Measurements from ENCODE around the gene SPINK7.
"Not testable (repeated sequence)": the region's sequence is repeated elsewhere in the genome, so short reads cannot be mapped to it uniquely, and the experiment has no call there.

The SPINK7 gene

GRCh38 chr5:148314187-148314586, 2.0 kb downstream of the SPINK7 start:
- H3K27me3 ChIP-seq (ENCODE audit: control insufficient read depth, insufficient read depth, low read length) = no peaks in the 10 kb centered on the region

GRCh38 chr5:148314731-148315130, 2.5 kb downstream of the SPINK7 start:
- H3K4me1 ChIP-seq (ENCODE audit: control insufficient read depth, insufficient read depth, low read length) = no peaks in the 10 kb centered on the region
- H3K9me3 ChIP-seq (ENCODE audit: control insufficient read depth, insufficient read depth, low read length) = no peaks in the 10 kb centered on the region
- no peak overlapping the region for H3K9ac ChIP-seq (ENCODE audit: low read depth, low read length)
- no peaks in the 10 kb centered on the region for H3K27me3 ChIP-seq (ENCODE audit: control insufficient read depth, insufficient read depth, low read length)
- no peaks in the 10 kb centered on the region for H3K36me3 ChIP-seq (ENCODE audit: control insufficient read depth, insufficient read depth, low read length)
- H3K4me3 ChIP-seq (ENCODE audit: low read depth, low read length) = no peak overlapping the region

More at GRCh38 chr5:148314187-148314586, 2.0 kb downstream of the SPINK7 start:
- H3K4me1 ChIP-seq (ENCODE audit: control insufficient read depth, insufficient read depth, low read length) = no peaks in the 10 kb centered on the region
- H3K9ac ChIP-seq (ENCODE audit: low read depth, low read length) = no peak overlapping the region
- H3K4me3 ChIP-seq (ENCODE audit: low read depth, low read length) = no peak overlapping the region
- no peaks in the 10 kb centered on the region for H3K36me3 ChIP-seq (ENCODE audit: control insufficient read depth, insufficient read depth, low read length)
- no peaks in the 10 kb centered on the region for H3K9me3 ChIP-seq (ENCODE audit: control insufficient read depth, insufficient read depth, low read length)

GRCh38 chr5:148320011-148320963, 8.1 kb downstream of the SPINK7 start:
- Histone ChIP-seq H3K4me3 (ENCODE audit: low read depth, low read length) (peak overlapping the region; percentile 65), H3K9ac (ENCODE audit: low read depth, low read length) (peak overlapping the region; percentile 37), H3K27me3 (ENCODE audit: control insufficient read depth, insufficient read depth, low read length) (peaks cover 12% of the 10 kb centered on the region)
- H3K36me3 ChIP-seq (ENCODE audit: control insufficient read depth, insufficient read depth, low read length); H3K9me3 ChIP-seq (ENCODE audit: control insufficient read depth, insufficient read depth, low read length); H3K4me1 ChIP-seq (ENCODE audit: control insufficient read depth, insufficient read depth, low read length): not testable (repeated sequence)

GRCh38 chr5:148333262-148333849, 21.1 kb downstream of the SPINK7 start:
- Histone ChIP-seq H3K27me3 (ENCODE audit: control insufficient read depth, insufficient read depth, low read length) (no peaks in the 10 kb centered on the region), H3K36me3 (ENCODE audit: control insufficient read depth, insufficient read depth, low read length) (no peaks in the 10 kb centered on the region), H3K9me3 (ENCODE audit: control insufficient read depth, insufficient read depth, low read length) (no peaks in the 10 kb centered on the region), H3K9ac (ENCODE audit: low read depth, low read length) (no peak overlapping the region), H3K4me3 (ENCODE audit: low read depth, low read length) (no peak overlapping the region), H3K4me1 (ENCODE audit: control insufficient read depth, insufficient read depth, low read length) (no peaks in the 10 kb centered on the region)

- no peak within 1 kb of the TSS for H3K9ac ChIP-seq (ENCODE audit: low read depth, low read length)
- no peak within 1 kb of the TSS for H3K4me3 ChIP-seq (ENCODE audit: low read depth, low read length)
- H3K36me3 ChIP-seq (ENCODE audit: control insufficient read depth, insufficient read depth, low read length) = no peaks in the 10 kb centered on the region
- H3K27me3 ChIP-seq (ENCODE audit: control insufficient read depth, insufficient read depth, low read length) = no peaks in the 10 kb centered on the region
- no peaks in the 10 kb centered on the region for H3K4me1 ChIP-seq (ENCODE audit: control insufficient read depth, insufficient read depth, low read length)
- H3K9me3 ChIP-seq (ENCODE audit: control insufficient read depth, insufficient read depth, low read length) = no peaks in the 10 kb centered on the region
Measured at GRCh38 chr5:148335259-148335658, 23.0 kb downstream of the SPINK7 start, which contains the start of gene SPINK9. TSS of gene SPINK9 (plus strand) at chr5:148335559. CDS start at chr5:148335614, 55 bp downstream.

GRCh38 chr5:148336704-148337435, 24.6 kb downstream of the SPINK7 start:
- H3K4me1 ChIP-seq (ENCODE audit: control insufficient read depth, insufficient read depth, low read length) = no peaks in the 10 kb centered on the region
- no peak overlapping the region for H3K9ac ChIP-seq (ENCODE audit: low read depth, low read length)
- no peaks in the 10 kb centered on the region for H3K36me3 ChIP-seq (ENCODE audit: control insufficient read depth, insufficient read depth, low read length)

GRCh38 chr5:148342371-148343045, 30.3 kb downstream of the SPINK7 start:
- Histone ChIP-seq H3K4me1 (ENCODE audit: control insufficient read depth, insufficient read depth, low read length) (peaks cover 3% of the 10 kb centered on the region), H3K36me3 (ENCODE audit: control insufficient read depth, insufficient read depth, low read length) (no peaks in the 10 kb centered on the region), H3K9me3 (ENCODE audit: control insufficient read depth, insufficient read depth, low read length) (no peaks in the 10 kb centered on the region), H3K9ac (ENCODE audit: low read depth, low read length) (no peak overlapping the region), H3K4me3 (ENCODE audit: low read depth, low read length) (no peak overlapping the region), H3K27me3 (ENCODE audit: control insufficient read depth, insufficient read depth, low read length) (no peaks in the 10 kb centered on the region)

More at GRCh38 chr5:148336704-148337435, 24.6 kb downstream of the SPINK7 start:
- Histone ChIP-seq H3K9me3 (ENCODE audit: control insufficient read depth, insufficient read depth, low read length) (no peaks in the 10 kb centered on the region), H3K27me3 (ENCODE audit: control insufficient read depth, insufficient read depth, low read length) (no peaks in the 10 kb centered on the region), H3K4me3 (ENCODE audit: low read depth, low read length) (no peak overlapping the region)

GRCh38 chr5:148343046-148343407, 30.8 kb downstream of the SPINK7 start:
- no peak overlapping the region for H3K4me3 ChIP-seq (ENCODE audit: low read depth, low read length)
- no peak overlapping the region for H3K9ac ChIP-seq (ENCODE audit: low read depth, low read length)
- no peaks in the 10 kb centered on the region for H3K9me3 ChIP-seq (ENCODE audit: control insufficient read depth, insufficient read depth, low read length)
- H3K36me3 ChIP-seq (ENCODE audit: control insufficient read depth, insufficient read depth, low read length) = no peaks in the 10 kb centered on the region
- H3K4me1 ChIP-seq (ENCODE audit: control insufficient read depth, insufficient read depth, low read length) = peaks cover 3% of the 10 kb centered on the region
- no peaks in the 10 kb centered on the region for H3K27me3 ChIP-seq (ENCODE audit: control insufficient read depth, insufficient read depth, low read length)

GRCh38 chr5:148343603-148344487, 31.6 kb downstream of the SPINK7 start:
- peaks cover 3% of the 10 kb centered on the region for H3K4me1 ChIP-seq (ENCODE audit: control insufficient read depth, insufficient read depth, low read length)
- no peak overlapping the region for H3K9ac ChIP-seq (ENCODE audit: low read depth, low read length)
- H3K9me3 ChIP-seq (ENCODE audit: control insufficient read depth, insufficient read depth, low read length) = no peaks in the 10 kb centered on the region
- no peak overlapping the region for H3K4me3 ChIP-seq (ENCODE audit: low read depth, low read length)
- H3K27me3 ChIP-seq (ENCODE audit: control insufficient read depth, insufficient read depth, low read length) = no peaks in the 10 kb centered on the region
- H3K36me3 ChIP-seq (ENCODE audit: control insufficient read depth, insufficient read depth, low read length) = no peaks in the 10 kb centered on the region

- H3K4me1 ChIP-seq (ENCODE audit: control insufficient read depth, insufficient read depth, low read length) = peaks cover 3% of the 10 kb centered on the region
- no peaks in the 10 kb centered on the region for H3K9me3 ChIP-seq (ENCODE audit: control insufficient read depth, insufficient read depth, low read length)
- H3K9ac ChIP-seq (ENCODE audit: low read depth, low read length) = no peak overlapping the region
- H3K27me3 ChIP-seq (ENCODE audit: control insufficient read depth, insufficient read depth, low read length) = no peaks in the 10 kb centered on the region
- H3K36me3 ChIP-seq (ENCODE audit: control insufficient read depth, insufficient read depth, low read length) = no peaks in the 10 kb centered on the region
- H3K4me3 ChIP-seq (ENCODE audit: low read depth, low read length) = no peak overlapping the region
Measured at GRCh38 chr5:148347706-148348105, 35.5 kb downstream of the SPINK7 start.

All from iPS-15b (cell line).